ENCODE measurements around the gene AGAP3.

Gene AGAP3

GRCh38 chr7:151189038-151189437 is 102.8 kb downstream of the AGAP3 start:
- peaks cover 8% of the 10 kb centered on the region for H3K27me3 ChIP-seq (ENCODE audit: insufficient read depth, low read length, poor library complexity)
- no peak for TF ChIP-seq EZH2 (IDR thresholded peaks at IDR 0.05; ENCODE audit: borderline replicate concordance, low read depth, low read length, severe bottlenecking)
- no peak for TF ChIP-seq CTCF (IDR thresholded peaks at IDR 0.05; ENCODE audit: borderline replicate concordance, extremely low read depth, low read length, poor library complexity, severe bottlenecking)
- no peaks in the 10 kb centered on the region for H3K9me3 ChIP-seq (ENCODE audit: insufficient read depth, low read length, severe bottlenecking)
- no peak overlapping the region for H3K27ac ChIP-seq (ENCODE audit: low read length)
- no peaks in the 10 kb centered on the region for H3K4me1 ChIP-seq (ENCODE audit: insufficient read depth, low read length)
- H4K20me1 ChIP-seq (ENCODE audit: insufficient read depth, low read length) = no peaks in the 10 kb centered on the region; the same call in 1 of the 2 replicates
- no peaks in the 10 kb centered on the region for H3K79me2 ChIP-seq (ENCODE audit: insufficient read depth, low read length)
- DNase-seq (no peak), ATAC-seq (ENCODE audit: insufficient read depth, low read depth) (no peak)
- H2AFZ ChIP-seq (ENCODE audit: low read depth, low read length) = no peak overlapping the region
- H3K36me3 ChIP-seq (ENCODE audit: insufficient read depth, low read length) = no peaks in the 10 kb centered on the region
- no peak overlapping the region for H3K4me2 ChIP-seq (ENCODE audit: insufficient read depth, low read length)
- H3K4me3 ChIP-seq (ENCODE audit: low read depth in 1 of 2, low read length in 2 of 2) = no peak overlapping the region
- no peak overlapping the region for H3K9ac ChIP-seq (ENCODE audit: low read depth, low read length)

GRCh38 chr7:151191544-151191943 is 105.3 kb downstream of the AGAP3 start:
- Histone ChIP-seq H3K36me3 (ENCODE audit: insufficient read depth, low read length) (no peaks in the 10 kb centered on the region), H3K9ac (ENCODE audit: low read depth, low read length) (no peak overlapping the region), H4K20me1 (ENCODE audit: insufficient read depth, low read length) (no peaks in the 10 kb centered on the region; the same call in 1 of the 2 replicates), H3K79me2 (ENCODE audit: insufficient read depth, low read length) (no peaks in the 10 kb centered on the region), H3K4me2 (ENCODE audit: insufficient read depth, low read length) (no peak overlapping the region), H3K4me1 (ENCODE audit: insufficient read depth, low read length) (no peaks in the 10 kb centered on the region), H3K4me3 (ENCODE audit: low read depth in 1 of 2, low read length in 2 of 2) (no peak overlapping the region), H2AFZ (ENCODE audit: low read depth, low read length) (no peak overlapping the region), H3K27me3 (ENCODE audit: insufficient read depth, low read length, poor library complexity) (peaks cover 22% of the 10 kb centered on the region), H3K27ac (ENCODE audit: low read length) (no peak overlapping the region), H3K9me3 (ENCODE audit: insufficient read depth, low read length, severe bottlenecking) (no peaks in the 10 kb centered on the region)
- no peak for ATAC-seq (ENCODE audit: insufficient read depth, low read depth)
- no peak for DNase-seq
- TF ChIP-seq EZH2 (IDR thresholded peaks at IDR 0.05; ENCODE audit: borderline replicate concordance, low read depth, low read length, severe bottlenecking) (no peak), CTCF (IDR thresholded peaks at IDR 0.05; ENCODE audit: borderline replicate concordance, extremely low read depth, low read length, poor library complexity, severe bottlenecking) (no peak)

- TF ChIP-seq EZH2 (IDR thresholded peaks at IDR 0.05; ENCODE audit: borderline replicate concordance, low read depth, low read length, severe bottlenecking) (no peak), CTCF (IDR thresholded peaks at IDR 0.05; ENCODE audit: borderline replicate concordance, extremely low read depth, low read length, poor library complexity, severe bottlenecking) (no peak)
- Histone ChIP-seq H3K36me3 (ENCODE audit: insufficient read depth, low read length) (no peaks in the 10 kb centered on the region), H3K4me2 (ENCODE audit: insufficient read depth, low read length) (no peak overlapping the region), H3K79me2 (ENCODE audit: insufficient read depth, low read length) (no peaks in the 10 kb centered on the region), H3K4me3 (ENCODE audit: low read depth in 1 of 2, low read length in 2 of 2) (no peak overlapping the region), H3K27ac (ENCODE audit: low read length) (no peak overlapping the region), H3K4me1 (ENCODE audit: insufficient read depth, low read length) (no peaks in the 10 kb centered on the region), H4K20me1 (ENCODE audit: insufficient read depth, low read length) (no peaks in the 10 kb centered on the region), H2AFZ (ENCODE audit: low read depth, low read length) (no peak overlapping the region), H3K27me3 (ENCODE audit: insufficient read depth, low read length, poor library complexity) (peaks cover 27% of the 10 kb centered on the region), H3K9ac (ENCODE audit: low read depth, low read length) (no peak overlapping the region), H3K9me3 (ENCODE audit: insufficient read depth, low read length, severe bottlenecking) (no peaks in the 10 kb centered on the region)
- no peak for ATAC-seq (ENCODE audit: insufficient read depth, low read depth)
- no peak for DNase-seq
Observed at GRCh38 chr7:151192002-151192539, 105.8 kb downstream of the AGAP3 start.

All from DND-41 (cell line).